ENCODE measurements around the gene AGPAT1. TPM values are rescaled to one million over a fixed set of nuclear protein-coding genes. Genes with fewer than 3 reads are reported as not detected.

The AGPAT1 gene
- total RNA-seq, 1 donor from 2014 or later: 81.1 TPM

GRCh38 chr6:32139590-32139989 is 36.3 kb downstream of the AGPAT1 start:
- Mint-ChIP-seq H3K4me1 (ENCODE audit: unreplicated experiment) (no peaks in the 10 kb centered on the region), H3K9me3 (ENCODE audit: unreplicated experiment) (no peaks in the 10 kb centered on the region), H3K36me3 (ENCODE audit: unreplicated experiment) (no peaks in the 10 kb centered on the region), H3K27me3 (ENCODE audit: unreplicated experiment) (no peaks in the 10 kb centered on the region), H3K27ac (ENCODE audit: unreplicated experiment) (no peak overlapping the region), H3K4me3 (ENCODE audit: unreplicated experiment) (no peak overlapping the region)
- no peak for DNase-seq (ENCODE audit: extremely low spot score, unreplicated experiment)
- no peak for TF ChIP-seq CTCF (IDR thresholded peaks at IDR 0.05)

- H3K9me3 Mint-ChIP-seq (ENCODE audit: unreplicated experiment): no peaks in the 10 kb centered on the region
- H3K36me3 Mint-ChIP-seq (ENCODE audit: unreplicated experiment): no peaks in the 10 kb centered on the region
- no peak for DNase-seq (ENCODE audit: extremely low spot score, unreplicated experiment)
- peaks cover 6% of the 10 kb centered on the region for H3K4me1 Mint-ChIP-seq (ENCODE audit: unreplicated experiment)
- no peak overlapping the region for H3K4me3 Mint-ChIP-seq (ENCODE audit: unreplicated experiment)
- H3K27ac Mint-ChIP-seq (ENCODE audit: unreplicated experiment): no peak overlapping the region
- no peaks in the 10 kb centered on the region for H3K27me3 Mint-ChIP-seq (ENCODE audit: unreplicated experiment)
- TF ChIP-seq CTCF (IDR thresholded peaks at IDR 0.05): no peak
Observed at GRCh38 chr6:32137454-32137853, 38.4 kb downstream of the AGPAT1 start.

DNA sequence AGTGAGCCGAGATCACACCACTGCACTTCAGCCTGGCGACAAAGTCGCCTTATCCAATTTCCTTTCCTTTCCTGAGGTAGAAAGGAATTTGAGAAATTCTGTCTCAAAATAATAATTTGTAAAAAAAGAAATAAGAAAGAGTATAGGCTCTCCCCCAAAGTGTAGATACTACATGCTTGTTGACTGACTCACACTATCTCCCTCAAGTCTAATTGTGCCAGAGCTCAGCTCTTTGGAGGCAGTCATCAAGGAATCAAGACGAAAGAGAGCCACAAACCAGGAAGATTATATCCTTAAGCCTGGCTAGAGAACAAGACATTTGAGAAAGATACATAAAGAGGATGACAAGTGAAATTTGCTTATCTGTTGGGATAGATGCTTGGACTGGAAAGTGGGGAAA is 42.1 kb downstream of the AGPAT1 start:
- H3K36me3 Mint-ChIP-seq (ENCODE audit: unreplicated experiment): no peaks in the 10 kb centered on the region
- no peaks in the 10 kb centered on the region for H3K27me3 Mint-ChIP-seq (ENCODE audit: unreplicated experiment)
- peak overlapping the region; percentile 33 for H3K27ac Mint-ChIP-seq (ENCODE audit: unreplicated experiment)
- peaks cover 20% of the 10 kb centered on the region for H3K4me1 Mint-ChIP-seq (ENCODE audit: unreplicated experiment)
- H3K9me3 Mint-ChIP-seq (ENCODE audit: unreplicated experiment): no peaks in the 10 kb centered on the region
- DNase-seq (ENCODE audit: extremely low spot score, unreplicated experiment): no peak
- no peak overlapping the region for H3K4me3 Mint-ChIP-seq (ENCODE audit: unreplicated experiment)
- no peak for TF ChIP-seq CTCF (IDR thresholded peaks at IDR 0.05)

DNA sequence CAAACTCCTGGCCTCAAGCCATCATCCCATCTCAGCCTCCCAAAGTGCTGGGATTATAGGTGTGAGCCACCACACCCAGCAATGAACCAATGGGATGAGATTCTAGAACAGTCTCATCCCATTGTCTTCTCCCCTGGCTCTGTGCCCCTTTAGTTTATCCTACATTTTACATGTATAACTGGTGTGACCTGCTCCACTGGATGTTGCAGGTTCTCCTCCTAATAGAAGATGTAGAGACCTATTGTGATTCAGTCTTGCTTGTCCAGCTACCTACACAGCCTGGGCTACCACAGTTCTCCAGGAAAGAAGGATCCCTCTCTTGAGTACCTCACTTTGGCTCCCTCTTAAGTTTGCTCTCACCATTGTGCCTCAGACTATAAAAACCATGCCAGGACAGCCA is 43.8 kb downstream of the AGPAT1 start:
- no peaks in the 10 kb centered on the region for H3K27me3 Mint-ChIP-seq (ENCODE audit: unreplicated experiment)
- H3K9me3 Mint-ChIP-seq (ENCODE audit: unreplicated experiment): no peaks in the 10 kb centered on the region
- no peaks in the 10 kb centered on the region for H3K36me3 Mint-ChIP-seq (ENCODE audit: unreplicated experiment)
- no peak overlapping the region for H3K27ac Mint-ChIP-seq (ENCODE audit: unreplicated experiment)
- no peak for DNase-seq (ENCODE audit: extremely low spot score, unreplicated experiment)
- peaks cover 29% of the 10 kb centered on the region for H3K4me1 Mint-ChIP-seq (ENCODE audit: unreplicated experiment)
- no peak overlapping the region for H3K4me3 Mint-ChIP-seq (ENCODE audit: unreplicated experiment)
- no peak for TF ChIP-seq CTCF (IDR thresholded peaks at IDR 0.05)

- Mint-ChIP-seq H3K27me3 (ENCODE audit: unreplicated experiment) (no peaks in the 10 kb centered on the region), H3K36me3 (ENCODE audit: unreplicated experiment) (no peaks in the 10 kb centered on the region), H3K4me1 (ENCODE audit: unreplicated experiment) (peaks cover 35% of the 10 kb centered on the region), H3K27ac (ENCODE audit: unreplicated experiment) (no peak overlapping the region), H3K9me3 (ENCODE audit: unreplicated experiment) (no peaks in the 10 kb centered on the region), H3K4me3 (ENCODE audit: unreplicated experiment) (peak overlapping the region; percentile 44)
- DNase-seq (ENCODE audit: extremely low spot score, unreplicated experiment): no peak
- no peak for TF ChIP-seq CTCF (IDR thresholded peaks at IDR 0.05)
Observed at GRCh38 chr6:32131439-32131948, 44.4 kb downstream of the AGPAT1 start.

Measured in osteocyte (in vitro differentiated cells).